ENCODE results near the gene CCL14. TPM values are rescaled to one million over a fixed set of nuclear protein-coding genes. Genes with fewer than 3 reads are reported as not detected.

The CCL14 gene
- total and polyA plus RNA-seq, 2 of the 13 experiments (the other 11 are each of a cell fraction or from before 2014, with no cell fraction given): 1.1 to 1.7 TPM

DNA sequence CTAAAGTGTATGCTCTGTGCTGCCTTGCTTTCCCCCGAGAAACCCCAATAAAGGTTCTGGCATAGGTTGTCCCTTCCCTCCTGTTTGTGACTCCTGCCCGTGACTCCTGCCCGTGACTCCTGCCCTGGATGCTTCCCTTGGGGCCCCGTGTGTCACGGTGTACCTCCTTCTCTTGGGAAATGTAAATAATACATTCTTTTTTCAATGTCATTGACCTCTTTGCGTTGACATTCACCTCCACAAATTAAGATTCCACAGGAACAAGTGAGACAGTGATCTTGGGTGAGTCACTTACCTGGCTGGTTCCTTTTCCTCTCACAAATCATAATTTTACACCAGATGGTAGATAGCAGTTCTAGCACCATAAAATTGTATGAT is 14.2 kb upstream of the CCL14 start (continued):
- no peak for TF ChIP-seq ZBTB37 (CRISPR knock-in tag; IDR thresholded peaks at IDR 0.05)
- no peak for TF ChIP-seq CSRNP2 (CRISPR knock-in tag; conservative IDR thresholded peaks at IDR 0.05; ENCODE audit: low read depth)
- TF ChIP-seq ZNF883 (CRISPR knock-in tag; IDR thresholded peaks at IDR 0.05; ENCODE audit: not compliant biosample characterization): no peak
- no peak for TF ChIP-seq ZNF460 (CRISPR knock-in tag; IDR thresholded peaks at IDR 0.05; ENCODE audit: borderline replicate concordance)
- no peak for TF ChIP-seq HIVEP1 (CRISPR knock-in tag; IDR thresholded peaks at IDR 0.05)
- TF ChIP-seq TBL1XR1 (IDR thresholded peaks at IDR 0.05; ENCODE audit: borderline replicate concordance, low read length, partially characterized antibody): no peak
- TF ChIP-seq ZNF282 (IDR thresholded peaks at IDR 0.05; ENCODE audit: partially characterized antibody): no peak
- TF ChIP-seq MTA3 (CRISPR knock-in tag; IDR thresholded peaks at IDR 0.05): no peak
- TF ChIP-seq XRCC5 (optimal IDR thresholded peaks at IDR 0.05; ENCODE audit: low read length): peak; percentile 8
- TF ChIP-seq, protein P1, sequence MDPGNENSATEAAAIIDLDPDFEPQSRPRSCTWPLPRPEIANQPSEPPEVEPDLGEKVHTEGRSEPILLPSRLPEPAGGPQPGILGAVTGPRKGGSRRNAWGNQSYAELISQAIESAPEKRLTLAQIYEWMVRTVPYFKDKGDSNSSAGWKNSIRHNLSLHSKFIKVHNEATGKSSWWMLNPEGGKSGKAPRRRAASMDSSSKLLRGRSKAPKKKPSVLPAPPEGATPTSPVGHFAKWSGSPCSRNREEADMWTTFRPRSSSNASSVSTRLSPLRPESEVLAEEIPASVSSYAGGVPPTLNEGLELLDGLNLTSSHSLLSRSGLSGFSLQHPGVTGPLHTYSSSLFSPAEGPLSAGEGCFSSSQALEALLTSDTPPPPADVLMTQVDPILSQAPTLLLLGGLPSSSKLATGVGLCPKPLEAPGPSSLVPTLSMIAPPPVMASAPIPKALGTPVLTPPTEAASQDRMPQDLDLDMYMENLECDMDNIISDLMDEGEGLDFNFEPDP (CRISPR knock-in tag; conservative IDR thresholded peaks at IDR 0.05): no peak
- no peak for TF ChIP-seq ZNF563 (CRISPR knock-in tag; IDR thresholded peaks at IDR 0.05)
- no peak for TF ChIP-seq HDAC6 (IDR thresholded peaks at IDR 0.05; ENCODE audit: low read depth, low read length)
- TF ChIP-seq EEA1 (CRISPR knock-in tag; IDR thresholded peaks at IDR 0.05; ENCODE audit: borderline replicate concordance): no peak
- no peak for TF ChIP-seq IRF9 (CRISPR knock-in tag; IDR thresholded peaks at IDR 0.05; ENCODE audit: borderline replicate concordance)
- TF ChIP-seq IKZF4 (CRISPR knock-in tag; IDR thresholded peaks at IDR 0.05; ENCODE audit: borderline replicate concordance, low read depth, not compliant biosample characterization): no peak
- no peak for TF ChIP-seq TIGD3 (CRISPR knock-in tag; IDR thresholded peaks at IDR 0.05; ENCODE audit: borderline replicate concordance)
- TF ChIP-seq, protein P2, sequence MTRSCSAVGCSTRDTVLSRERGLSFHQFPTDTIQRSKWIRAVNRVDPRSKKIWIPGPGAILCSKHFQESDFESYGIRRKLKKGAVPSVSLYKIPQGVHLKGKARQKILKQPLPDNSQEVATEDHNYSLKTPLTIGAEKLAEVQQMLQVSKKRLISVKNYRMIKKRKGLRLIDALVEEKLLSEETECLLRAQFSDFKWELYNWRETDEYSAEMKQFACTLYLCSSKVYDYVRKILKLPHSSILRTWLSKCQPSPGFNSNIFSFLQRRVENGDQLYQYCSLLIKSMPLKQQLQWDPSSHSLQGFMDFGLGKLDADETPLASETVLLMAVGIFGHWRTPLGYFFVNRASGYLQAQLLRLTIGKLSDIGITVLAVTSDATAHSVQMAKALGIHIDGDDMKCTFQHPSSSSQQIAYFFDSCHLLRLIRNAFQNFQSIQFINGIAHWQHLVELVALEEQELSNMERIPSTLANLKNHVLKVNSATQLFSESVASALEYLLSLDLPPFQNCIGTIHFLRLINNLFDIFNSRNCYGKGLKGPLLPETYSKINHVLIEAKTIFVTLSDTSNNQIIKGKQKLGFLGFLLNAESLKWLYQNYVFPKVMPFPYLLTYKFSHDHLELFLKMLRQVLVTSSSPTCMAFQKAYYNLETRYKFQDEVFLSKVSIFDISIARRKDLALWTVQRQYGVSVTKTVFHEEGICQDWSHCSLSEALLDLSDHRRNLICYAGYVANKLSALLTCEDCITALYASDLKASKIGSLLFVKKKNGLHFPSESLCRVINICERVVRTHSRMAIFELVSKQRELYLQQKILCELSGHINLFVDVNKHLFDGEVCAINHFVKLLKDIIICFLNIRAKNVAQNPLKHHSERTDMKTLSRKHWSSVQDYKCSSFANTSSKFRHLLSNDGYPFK (CRISPR knock-in tag; IDR thresholded peaks at IDR 0.05; ENCODE audit: borderline replicate concordance): no peak
- no peak for TF ChIP-seq ZNF451 (CRISPR knock-in tag; IDR thresholded peaks at IDR 0.05)
